HFF-Myc (cell line): ENCODE results near the gene PDZD8.
"Not testable (repeated sequence)": the region's sequence is repeated elsewhere in the genome, so short reads cannot be mapped to it uniquely, and the experiment has no call there.

Source experiments
- DNase-seq: peaks from one replicate; pipeline ENCODE4 v3.0.0-alpha.2; 2011; ENCODE audit warnings: low read depth; ENCODE audit errors: extremely low read depth
- H3K4me3 ChIP-seq: replicated peaks from 2 replicates; pipeline ENCODE4 v1.5.1; 2011; ENCODE audit warnings: low read depth, mild to moderate bottlenecking, control low read depth, low read length
- TF ChIP-seq, protein P1 (sequence below): IDR thresholded peaks from 2 replicates; pipeline ENCODE4 v1.5.1; 2012; ENCODE audit warnings: mild to moderate bottlenecking, low read depth, low read length, control low read depth; ENCODE audit errors: missing control alignments

The PDZD8 gene

DNA sequence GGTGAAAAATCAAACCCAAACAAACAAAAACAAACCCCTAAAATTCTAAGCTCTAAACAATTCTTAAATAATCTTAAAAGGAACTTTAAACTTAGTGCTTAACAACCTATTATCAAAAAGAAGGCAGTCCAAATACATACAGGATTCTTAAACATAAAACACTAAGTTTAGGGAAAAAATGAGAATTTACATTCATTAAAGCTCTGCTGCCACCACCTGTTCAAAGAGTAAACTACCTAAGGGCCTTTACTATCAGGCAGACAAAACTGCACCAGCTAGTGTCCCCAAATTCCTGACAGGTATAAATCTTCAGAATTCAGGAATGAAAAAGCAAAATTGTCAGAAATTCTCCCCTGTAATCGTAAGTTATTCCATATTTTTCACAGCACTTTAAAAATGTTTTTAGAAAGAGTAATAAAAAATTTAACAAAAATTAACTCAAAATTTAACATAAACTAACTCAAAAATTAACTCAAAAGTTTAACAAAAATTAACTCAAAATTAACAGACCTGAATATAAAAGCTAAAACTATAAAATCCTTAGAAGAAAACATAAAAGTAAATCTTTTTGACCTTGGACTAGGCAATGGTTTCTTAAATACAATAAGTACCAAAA is 55.1 kb downstream of the PDZD8 start:
- H3K4me3 ChIP-seq: no peak overlapping the region
- DNase-seq: no peak
- TF ChIP-seq, protein P1, sequence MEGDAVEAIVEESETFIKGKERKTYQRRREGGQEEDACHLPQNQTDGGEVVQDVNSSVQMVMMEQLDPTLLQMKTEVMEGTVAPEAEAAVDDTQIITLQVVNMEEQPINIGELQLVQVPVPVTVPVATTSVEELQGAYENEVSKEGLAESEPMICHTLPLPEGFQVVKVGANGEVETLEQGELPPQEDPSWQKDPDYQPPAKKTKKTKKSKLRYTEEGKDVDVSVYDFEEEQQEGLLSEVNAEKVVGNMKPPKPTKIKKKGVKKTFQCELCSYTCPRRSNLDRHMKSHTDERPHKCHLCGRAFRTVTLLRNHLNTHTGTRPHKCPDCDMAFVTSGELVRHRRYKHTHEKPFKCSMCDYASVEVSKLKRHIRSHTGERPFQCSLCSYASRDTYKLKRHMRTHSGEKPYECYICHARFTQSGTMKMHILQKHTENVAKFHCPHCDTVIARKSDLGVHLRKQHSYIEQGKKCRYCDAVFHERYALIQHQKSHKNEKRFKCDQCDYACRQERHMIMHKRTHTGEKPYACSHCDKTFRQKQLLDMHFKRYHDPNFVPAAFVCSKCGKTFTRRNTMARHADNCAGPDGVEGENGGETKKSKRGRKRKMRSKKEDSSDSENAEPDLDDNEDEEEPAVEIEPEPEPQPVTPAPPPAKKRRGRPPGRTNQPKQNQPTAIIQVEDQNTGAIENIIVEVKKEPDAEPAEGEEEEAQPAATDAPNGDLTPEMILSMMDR: peak; percentile 47

DNA sequence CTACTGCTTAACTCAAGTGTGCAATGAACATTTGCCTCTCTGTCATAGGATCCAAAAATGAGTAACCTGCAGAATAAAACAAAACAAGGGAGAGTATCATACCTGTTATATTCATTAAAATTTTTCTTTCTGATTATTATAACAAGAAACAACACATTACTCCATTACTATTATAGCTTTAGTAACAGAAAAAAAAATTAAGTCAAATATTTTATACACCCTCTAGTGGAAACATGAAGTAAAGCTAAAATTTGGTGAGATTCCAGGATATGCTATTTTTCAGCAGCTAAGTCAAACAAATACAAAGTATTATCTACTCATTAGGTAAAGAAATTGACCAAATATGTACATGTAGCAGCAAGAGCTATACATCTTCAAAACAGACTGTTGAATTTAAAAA is 56.3 kb downstream of the PDZD8 start:
- no peak overlapping the region for H3K4me3 ChIP-seq
- TF ChIP-seq, protein P1: no peak
- DNase-seq: no peak

DNA sequence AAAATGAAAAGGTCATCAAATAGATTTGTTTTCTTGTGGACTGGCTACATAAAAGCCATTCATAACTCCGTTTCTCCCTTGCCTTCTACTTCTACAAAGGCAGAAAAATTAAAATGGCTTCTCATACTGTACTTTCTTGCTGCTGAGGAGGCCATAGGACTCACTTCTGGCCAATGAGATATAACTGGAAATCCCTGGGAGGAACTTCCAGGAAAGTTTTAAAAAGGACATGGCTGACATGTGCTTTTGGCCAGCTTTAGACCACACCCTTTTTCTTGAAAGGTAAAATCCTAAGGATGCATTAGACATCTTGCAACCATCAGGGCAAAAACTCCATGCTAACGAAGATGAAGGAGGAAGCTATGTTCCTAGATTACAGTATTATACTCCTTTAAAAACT is 58.5 kb downstream of the PDZD8 start:
- TF ChIP-seq, protein P1: no peak
- no peak overlapping the region for H3K4me3 ChIP-seq
- DNase-seq: no peak

DNA sequence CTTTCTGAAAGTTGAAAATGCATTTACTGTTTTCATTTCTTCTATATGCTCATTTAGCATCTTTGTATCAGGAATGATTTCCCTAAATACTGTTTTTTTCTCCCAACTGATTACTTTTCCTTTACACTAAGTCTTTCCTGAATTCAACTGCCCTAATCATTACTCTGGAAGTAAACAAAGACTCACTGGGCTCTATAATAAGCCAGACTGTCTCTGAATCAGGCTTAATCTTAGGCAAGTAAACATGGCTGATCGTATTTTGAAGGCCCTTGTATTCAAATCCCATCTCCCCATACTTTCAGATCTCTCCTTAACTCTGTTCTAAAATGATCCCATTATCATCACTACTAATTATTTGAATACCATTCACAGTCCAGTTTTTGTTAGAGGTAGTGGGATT is 61.6 kb downstream of the PDZD8 start:
- H3K4me3 ChIP-seq: no peak overlapping the region
- TF ChIP-seq, protein P1: no peak
- no peak for DNase-seq

DNA sequence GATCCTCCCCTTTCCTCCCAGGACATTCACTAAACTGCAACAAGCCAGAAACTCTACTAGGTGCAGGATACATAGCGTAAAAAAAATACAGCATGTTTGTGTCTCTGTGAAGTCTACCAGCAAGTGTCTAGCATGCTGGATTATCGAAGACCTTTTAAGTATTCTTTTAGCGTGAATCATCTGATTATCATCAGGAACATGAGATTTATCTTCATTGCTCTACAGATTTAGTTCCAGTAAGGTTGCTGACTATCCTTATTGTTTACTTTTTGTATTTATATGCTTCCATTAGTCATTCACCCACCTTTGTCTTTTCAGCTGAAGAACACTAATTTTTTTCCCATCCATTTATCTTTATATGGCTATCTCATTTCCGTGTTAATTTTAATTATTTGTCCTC is 62.8 kb downstream of the PDZD8 start:
- no peak overlapping the region for H3K4me3 ChIP-seq
- TF ChIP-seq, protein P1: no peak
- DNase-seq: no peak

DNA sequence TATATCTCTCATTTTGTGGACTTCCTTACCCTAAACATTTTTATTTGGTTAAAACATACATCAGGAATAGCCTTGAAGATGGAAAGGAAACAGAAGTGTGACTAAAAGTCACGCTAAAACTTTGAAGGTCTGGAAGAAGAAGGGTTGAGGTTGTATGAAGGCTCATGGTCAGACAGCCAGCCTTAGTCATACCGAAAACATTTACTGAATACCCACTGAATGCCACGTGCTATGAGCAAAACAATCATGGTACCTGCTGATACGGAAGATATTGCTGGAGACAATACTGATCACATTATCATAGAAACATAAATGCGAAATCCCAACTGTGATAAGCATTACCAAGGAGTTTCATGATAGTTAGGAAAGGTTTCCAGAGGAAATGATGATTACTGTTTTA is 64.0 kb downstream of the PDZD8 start:
- no peak overlapping the region for H3K4me3 ChIP-seq
- TF ChIP-seq, protein P1: no peak
- no peak for DNase-seq

DNA sequence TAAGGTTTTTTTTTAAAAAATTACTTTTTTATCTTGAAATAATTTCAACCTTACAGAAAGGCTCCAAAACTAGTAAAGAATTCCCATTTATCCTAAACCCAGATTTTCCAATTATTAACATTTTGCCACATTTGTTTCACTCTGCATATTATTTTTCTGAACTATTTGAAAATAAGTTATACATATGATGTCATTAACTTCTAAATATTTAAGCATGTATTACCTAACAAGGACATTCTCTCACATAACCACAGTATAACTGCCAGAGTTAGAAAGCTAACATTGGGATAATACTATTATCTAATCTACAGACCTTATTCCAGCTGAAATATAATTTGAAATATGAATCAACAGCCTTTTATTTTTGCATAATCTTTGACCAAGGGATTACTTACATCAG is 68.6 kb downstream of the PDZD8 start:
- TF ChIP-seq, protein P1: no peak
- DNase-seq: no peak

DNA sequence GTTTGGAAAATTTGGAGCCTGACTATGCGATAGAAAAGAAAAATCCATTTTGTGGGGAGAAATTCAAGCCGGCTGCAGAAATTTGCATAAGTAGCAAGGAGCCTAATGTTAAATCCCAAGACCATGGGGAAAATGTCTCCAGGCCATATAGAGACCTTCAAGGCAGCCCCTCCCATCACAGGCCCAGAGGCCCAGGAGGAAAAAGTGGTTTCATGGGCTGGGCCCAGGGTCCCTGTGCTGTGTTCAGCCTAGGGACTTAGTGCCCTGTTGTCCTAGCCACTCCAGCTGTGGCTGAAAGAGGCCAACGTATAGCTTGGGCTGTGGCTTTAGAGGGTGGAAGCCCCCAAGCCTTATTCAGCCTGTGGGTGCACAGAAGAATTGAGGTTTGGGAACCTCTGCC is 71.8 kb downstream of the PDZD8 start:
- not testable (repeated sequence) for H3K4me3 ChIP-seq, DNase-seq

More for the DNA sequence above, 68.6 kb downstream of the PDZD8 start:
- H3K4me3 ChIP-seq: no peak overlapping the region
